ENCODE results near the gene LCAT. TPM values are rescaled to one million over a fixed set of nuclear protein-coding genes. Genes with fewer than 3 reads are reported as not detected.

The LCAT gene
- total and polyA plus RNA-seq, 9 of the 15 experiments (the other 6 are each of a cell fraction or from before 2014, with no cell fraction given), result 0.46 to 21.0 (median 5.0) TPM

DNA sequence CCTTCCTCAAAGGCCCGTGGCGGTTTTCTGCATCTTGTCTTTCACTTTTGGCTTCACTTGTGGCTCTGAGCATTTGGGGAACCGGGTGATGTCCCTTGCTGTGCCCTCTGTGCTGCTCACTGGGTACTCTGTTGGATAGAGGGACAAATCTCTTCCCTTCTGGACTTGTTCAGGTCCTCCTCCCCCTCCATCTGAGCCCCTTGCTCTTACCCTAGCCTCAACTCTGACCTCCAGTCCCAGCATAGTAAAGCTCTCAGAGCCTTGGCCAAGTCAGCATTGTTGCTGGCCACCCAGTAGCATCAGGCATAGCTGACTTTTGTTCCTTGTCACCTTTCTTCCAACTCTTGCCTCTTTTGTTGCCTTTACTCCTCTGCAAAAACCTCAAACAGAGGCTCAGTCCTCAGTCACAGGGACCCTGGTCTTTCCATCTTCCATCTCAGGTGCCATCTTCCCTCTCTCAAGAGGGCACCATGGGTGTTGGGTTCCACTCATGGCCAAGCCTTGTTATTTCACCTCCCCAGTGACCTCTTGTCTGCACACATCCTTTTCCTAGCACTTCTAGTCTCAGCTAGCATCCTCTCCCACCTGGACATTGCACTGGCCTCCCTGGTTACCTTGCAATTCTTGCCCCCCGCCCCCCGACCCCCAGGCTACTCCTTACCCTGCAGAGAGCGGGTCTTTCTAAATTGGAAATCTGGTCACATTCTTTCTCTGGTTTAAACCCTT lies 6.9 kb downstream of the LCAT start (continued):
- TF ChIP-seq, protein P1, sequence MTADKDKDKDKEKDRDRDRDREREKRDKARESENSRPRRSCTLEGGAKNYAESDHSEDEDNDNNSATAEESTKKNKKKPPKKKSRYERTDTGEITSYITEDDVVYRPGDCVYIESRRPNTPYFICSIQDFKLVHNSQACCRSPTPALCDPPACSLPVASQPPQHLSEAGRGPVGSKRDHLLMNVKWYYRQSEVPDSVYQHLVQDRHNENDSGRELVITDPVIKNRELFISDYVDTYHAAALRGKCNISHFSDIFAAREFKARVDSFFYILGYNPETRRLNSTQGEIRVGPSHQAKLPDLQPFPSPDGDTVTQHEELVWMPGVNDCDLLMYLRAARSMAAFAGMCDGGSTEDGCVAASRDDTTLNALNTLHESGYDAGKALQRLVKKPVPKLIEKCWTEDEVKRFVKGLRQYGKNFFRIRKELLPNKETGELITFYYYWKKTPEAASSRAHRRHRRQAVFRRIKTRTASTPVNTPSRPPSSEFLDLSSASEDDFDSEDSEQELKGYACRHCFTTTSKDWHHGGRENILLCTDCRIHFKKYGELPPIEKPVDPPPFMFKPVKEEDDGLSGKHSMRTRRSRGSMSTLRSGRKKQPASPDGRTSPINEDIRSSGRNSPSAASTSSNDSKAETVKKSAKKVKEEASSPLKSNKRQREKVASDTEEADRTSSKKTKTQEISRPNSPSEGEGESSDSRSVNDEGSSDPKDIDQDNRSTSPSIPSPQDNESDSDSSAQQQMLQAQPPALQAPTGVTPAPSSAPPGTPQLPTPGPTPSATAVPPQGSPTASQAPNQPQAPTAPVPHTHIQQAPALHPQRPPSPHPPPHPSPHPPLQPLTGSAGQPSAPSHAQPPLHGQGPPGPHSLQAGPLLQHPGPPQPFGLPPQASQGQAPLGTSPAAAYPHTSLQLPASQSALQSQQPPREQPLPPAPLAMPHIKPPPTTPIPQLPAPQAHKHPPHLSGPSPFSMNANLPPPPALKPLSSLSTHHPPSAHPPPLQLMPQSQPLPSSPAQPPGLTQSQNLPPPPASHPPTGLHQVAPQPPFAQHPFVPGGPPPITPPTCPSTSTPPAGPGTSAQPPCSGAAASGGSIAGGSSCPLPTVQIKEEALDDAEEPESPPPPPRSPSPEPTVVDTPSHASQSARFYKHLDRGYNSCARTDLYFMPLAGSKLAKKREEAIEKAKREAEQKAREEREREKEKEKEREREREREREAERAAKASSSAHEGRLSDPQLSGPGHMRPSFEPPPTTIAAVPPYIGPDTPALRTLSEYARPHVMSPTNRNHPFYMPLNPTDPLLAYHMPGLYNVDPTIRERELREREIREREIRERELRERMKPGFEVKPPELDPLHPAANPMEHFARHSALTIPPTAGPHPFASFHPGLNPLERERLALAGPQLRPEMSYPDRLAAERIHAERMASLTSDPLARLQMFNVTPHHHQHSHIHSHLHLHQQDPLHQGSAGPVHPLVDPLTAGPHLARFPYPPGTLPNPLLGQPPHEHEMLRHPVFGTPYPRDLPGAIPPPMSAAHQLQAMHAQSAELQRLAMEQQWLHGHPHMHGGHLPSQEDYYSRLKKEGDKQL (CRISPR knock-in tag; IDR thresholded peaks at IDR 0.05; ENCODE audit: borderline replicate concordance), result no peak
- TF ChIP-seq ZNF41 (CRISPR knock-in tag; conservative IDR thresholded peaks at IDR 0.05), result no peak
- no peak for TF ChIP-seq SNAPC5 (CRISPR knock-in tag; IDR thresholded peaks at IDR 0.05)
- TF ChIP-seq OTX1 (CRISPR knock-in tag; IDR thresholded peaks at IDR 0.05), result no peak
- peak; percentile 31; the same call in 1 of the 2 replicates for TF ChIP-seq DPF2 (IDR thresholded peaks at IDR 0.05)
- TF ChIP-seq, protein P2, sequence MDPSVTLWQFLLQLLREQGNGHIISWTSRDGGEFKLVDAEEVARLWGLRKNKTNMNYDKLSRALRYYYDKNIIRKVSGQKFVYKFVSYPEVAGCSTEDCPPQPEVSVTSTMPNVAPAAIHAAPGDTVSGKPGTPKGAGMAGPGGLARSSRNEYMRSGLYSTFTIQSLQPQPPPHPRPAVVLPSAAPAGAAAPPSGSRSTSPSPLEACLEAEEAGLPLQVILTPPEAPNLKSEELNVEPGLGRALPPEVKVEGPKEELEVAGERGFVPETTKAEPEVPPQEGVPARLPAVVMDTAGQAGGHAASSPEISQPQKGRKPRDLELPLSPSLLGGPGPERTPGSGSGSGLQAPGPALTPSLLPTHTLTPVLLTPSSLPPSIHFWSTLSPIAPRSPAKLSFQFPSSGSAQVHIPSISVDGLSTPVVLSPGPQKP (CRISPR knock-in tag; IDR thresholded peaks at IDR 0.05), result no peak
- no peak for TF ChIP-seq ETV1 (tag; conservative IDR thresholded peaks at IDR 0.05; ENCODE audit: low read depth)
- TF ChIP-seq XRCC5 (IDR thresholded peaks at IDR 0.05; ENCODE audit: low read depth, low read length), result no peak
- TF ChIP-seq KAT7 (CRISPR knock-in tag; IDR thresholded peaks at IDR 0.05; ENCODE audit: borderline replicate concordance), result 0 out of 2 replicates have a peak, but pooled peaks have one; percentile 32
- TF ChIP-seq MAFG (tag; conservative IDR thresholded peaks at IDR 0.05), result no peak
- no peak for TF ChIP-seq SREBF1 (IDR thresholded peaks at IDR 0.05; ENCODE audit: borderline replicate concordance, low read depth, low read length)
- no peak for TF ChIP-seq ERF (CRISPR knock-in tag; IDR thresholded peaks at IDR 0.05)
- TF ChIP-seq FIP1L1 (IDR thresholded peaks at IDR 0.05; ENCODE audit: low read depth, low read length, poor library complexity, severe bottlenecking), result no peak
- TF ChIP-seq ZNF324 (CRISPR knock-in tag; IDR thresholded peaks at IDR 0.05), result no peak
